A549 (cell line): ENCODE measurements around the gene ANK3. TPM values are rescaled to one million over a fixed set of nuclear protein-coding genes. Genes with fewer than 3 reads are reported as not detected.

Experiments used
- ATAC-seq, 2 experiments: fragments of 200-7000 bp in 1 of 2; fragments of >200 bp in 1 of 2; cut with Nextera tagmentation in 1 of 2; cut with Tn5 transposase in 1 of 2; 3 replicates each; pipeline versions ENCODE4 v1.8.0 to v1.9.1; 2018 to 2020; ENCODE audit warnings: mild to moderate bottlenecking in 1 of 2, moderate library complexity in 1 of 2
- CTCF ChIA-PET: fragments of 300-600 bp; sonication (Branson Sonifier 250); formaldehyde crosslinking; extraction: SDS; loops from one replicate; lab custom pipeline; 2021; ENCODE audit warnings: antibody characterized with exemption, inconsistent platforms; lab: Yijun Ruan, JAX
- POLR2A ChIA-PET: fragments of 350-600 bp; formaldehyde crosslinking; extraction: SDS; loops from one replicate; lab custom pipeline; 2021; ENCODE audit warnings: antibody characterized with exemption, inconsistent platforms; lab: Yijun Ruan, JAX
- DNase-seq, 2 experiments: peaks; one replicate each; pipeline versions ENCODE4 v3.0.0 to v3.0.0-alpha.2; 2011 to 2016; ENCODE audit warnings: low read depth in 1 of 2, low spot score in 1 of 2
- FAIRE-seq: peaks from 2 replicates; lab custom pipeline; 2011; peaks lifted over from hg19 to GRCh38; lab: Jason Lieb, UNC
- H3K27ac ChIP-seq, 2 experiments: fragments of >200 bp; sonication (Bioruptor Twin); formaldehyde crosslinking; 3 replicates each; pipeline ENCODE4 v1.5.1; 2016 to 2017
- H3K4me1 ChIP-seq: fragments of >200 bp; sonication (Bioruptor Twin); formaldehyde crosslinking; 3 replicates; pipeline ENCODE4 v1.6.1; 2016
- H3K4me2 ChIP-seq: fragments of >200 bp; sonication (Bioruptor Twin); formaldehyde crosslinking; 3 replicates; pipeline ENCODE4 v1.6.1; 2016
- H3K4me3 ChIP-seq: fragments of >200 bp; sonication (Bioruptor Twin); formaldehyde crosslinking; 3 replicates; pipeline ENCODE4 v1.5.1; 2016
- H3K9me3 ChIP-seq: fragments of >200 bp; sonication (Bioruptor Twin); formaldehyde crosslinking; 3 replicates; pipeline ENCODE4 v1.6.1; 2016
- CBX2 ChIP-seq: fragments of 200-600 bp; sonication (generic); IDR thresholded peaks from 2 replicates; pipeline ENCODE4 v1.6.1; 2016; ENCODE audit warnings: low read depth, mild to moderate bottlenecking, borderline replicate concordance
- CHD4 ChIP-seq: fragments of 200-600 bp; sonication (generic); IDR thresholded peaks from 2 replicates; pipeline ENCODE4 v1.6.1; 2016; ENCODE audit warnings: antibody characterized with exemption, mild to moderate bottlenecking, borderline replicate concordance
- EHF ChIP-seq: fragments of 250-450 bp; sonication (Bioruptor Pico); IDR thresholded peaks from 2 replicates; pipeline ENCODE4 v1.5.0; 2020; ENCODE audit warnings: mild to moderate bottlenecking
- EHMT2 ChIP-seq: fragments of 200-600 bp; sonication (generic); IDR thresholded peaks from 2 replicates; pipeline ENCODE4 v1.6.1; 2016; ENCODE audit warnings: antibody characterized with exemption, low read depth, mild to moderate bottlenecking, moderate library complexity
- EP300 ChIP-seq, 2 experiments: fragments of >200 bp; sonication (Bioruptor Twin); formaldehyde crosslinking; IDR thresholded peaks; 2 replicates in 1 of 2; 3 replicates in 1 of 2; pipeline ENCODE4 v1.6.1; 2016 to 2017
- ESRRA ChIP-seq: fragments of 150-350 bp; IDR thresholded peaks from 2 replicates; pipeline ENCODE4 v1.6.1; 2014; ENCODE audit warnings: mild to moderate bottlenecking, low read length, borderline replicate concordance
- FOSL2 ChIP-seq, 2 experiments: fragments of 450-650 bp in 1 of 2; fragments of >200 bp in 1 of 2; sonication (Bioruptor Twin) in 1 of 2; formaldehyde crosslinking; IDR thresholded peaks; 2 replicates each; pipeline versions ENCODE4 v1.5.0 to v1.6.1; 2016 to 2020; ENCODE audit warnings: mild to moderate bottlenecking in 1 of 2, moderate library complexity in 1 of 2
- HES2 ChIP-seq: fragments of >200 bp; sonication (Bioruptor Twin); formaldehyde crosslinking; IDR thresholded peaks from 2 replicates; pipeline ENCODE4 v1.6.1; 2016
- HEYL ChIP-seq: fragments of 250-450 bp; sonication (Bioruptor Pico); IDR thresholded peaks from 2 replicates; pipeline ENCODE4 v1.8.0; 2021; ENCODE audit warnings: mild to moderate bottlenecking, moderate library complexity
- MAFK ChIP-seq: fragments of 450-650 bp; IDR thresholded peaks from 2 replicates; pipeline ENCODE4 v1.6.1; 2014; ENCODE audit not compliant: partially characterized antibody
- POLR2A ChIP-seq: IDR thresholded peaks from 2 replicates; pipeline ENCODE4 v1.6.1; 2012; ENCODE audit warnings: mild to moderate bottlenecking, low read length
- RAD21 ChIP-seq, 2 experiments: fragments of >200 bp in 1 of 2; sonication (Bioruptor Twin) in 1 of 2; formaldehyde crosslinking in 1 of 2; IDR thresholded peaks in 1 of 2; conservative IDR thresholded peaks in 1 of 2; 2 replicates in 1 of 2; 3 replicates in 1 of 2; pipeline ENCODE4 v1.6.1; 2012 to 2018; ENCODE audit warnings: inconsistent platforms in 1 of 2
- SMC3 ChIP-seq: fragments of >200 bp; sonication (Bioruptor Twin); formaldehyde crosslinking; IDR thresholded peaks from 3 replicates; pipeline ENCODE4 v1.6.1; 2018; ENCODE audit warnings: inconsistent platforms
- WGBS: methylation state at CpG from one replicate; pipeline ENCODE4 v1.1.6; 2017; ENCODE audit errors: missing lambda C conversion rate; 5-methylcytosine and 5-hydroxymethylcytosine counted together
- polyA plus RNA-seq, 4 experiments: library from polyadenylated mRNA; depleted of rRNA in 3 of 4; stranded (reverse); fragments of >200 nt; fragmentation: RNase III in 1 of 4; extraction: RNeasy Plus Mini Kit Qiagen cat#74134 plus additional on column Dnase treatment in 1 of 4; gene quantifications; 2 replicates in 3 of 4; 3 replicates in 1 of 4; pipeline ENCODE4 v1.2.3, GENCODE V29; 2011 to 2017
- TF ChIP-seq, protein P1 (sequence below): fragments of 250-450 bp; sonication (Bioruptor Pico); IDR thresholded peaks from 2 replicates; pipeline ENCODE4 v1.5.0; 2020; ENCODE audit warnings: low read depth, mild to moderate bottlenecking, moderate library complexity
- TF ChIP-seq, protein P2 (sequence below): fragments of >200 bp; sonication (Bioruptor Twin); formaldehyde crosslinking; IDR thresholded peaks from 3 replicates; pipeline ENCODE4 v1.5.1; 2016
- TF ChIP-seq, protein P3 (sequence below): fragments of >200 bp; sonication (Bioruptor Twin); formaldehyde crosslinking; IDR thresholded peaks from 3 replicates; pipeline ENCODE4 v1.6.1; 2016
- TF ChIP-seq, protein P4 (sequence below): fragments of 200-600 bp; sonication (generic); IDR thresholded peaks from 2 replicates; pipeline ENCODE4 v1.6.1; 2016; ENCODE audit warnings: antibody characterized with exemption, mild to moderate bottlenecking, moderate library complexity

Gene ANK3
- polyA plus RNA-seq, 2 of the 4 experiments (the other 2 are of a cell fraction): 0.56 to 5.4 TPM

- 34% methylated on average over 4 of the region's 4 CpGs for WGBS
- DNase-seq (peak in 1 of 2 experiments; percentile 24), FAIRE-seq (no peak), ATAC-seq (peak; percentile 46 to 47; a peak in 2 of 6 replicates)
- Histone ChIP-seq H3K4me2 (no peak overlapping the region), H3K4me1 (peaks cover 10% of the 10 kb centered on the region; the same call in 2 of the 3 replicates), H3K4me3 (no peak overlapping the region), H3K9me3 (no peaks in the 10 kb centered on the region), H3K27ac (no peak overlapping the region)
- CTCF ChIA-PET: interaction anchor here (1.3 to 13.4 kb wide), 7 partner anchors 8 to 339 kb away, joined by 3 to 209 read pairs (median 5); no protein-coding TSS in a partner anchor
- POLR2A ChIA-PET: no interaction called here
- TF ChIP-seq EP300 (IDR thresholded peaks at IDR 0.05) (no peak), EHMT2 (no peak), HEYL (CRISPR knock-in tag) (no peak)
- TF ChIP-seq, protein P1, sequence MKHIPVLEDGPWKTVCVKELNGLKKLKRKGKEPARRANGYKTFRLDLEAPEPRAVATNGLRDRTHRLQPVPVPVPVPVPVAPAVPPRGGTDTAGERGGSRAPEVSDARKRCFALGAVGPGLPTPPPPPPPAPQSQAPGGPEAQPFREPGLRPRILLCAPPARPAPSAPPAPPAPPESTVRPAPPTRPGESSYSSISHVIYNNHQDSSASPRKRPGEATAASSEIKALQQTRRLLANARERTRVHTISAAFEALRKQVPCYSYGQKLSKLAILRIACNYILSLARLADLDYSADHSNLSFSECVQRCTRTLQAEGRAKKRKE: no peak
Observed at GRCh38 chr10:60101821-60102220, 287.9 kb downstream of the ANK3 start.

- Histone ChIP-seq H3K4me1 (peaks cover 10% of the 10 kb centered on the region; the same call in 2 of the 3 replicates), H3K27ac (no peak overlapping the region), H3K4me3 (no peak overlapping the region), H3K9me3 (no peaks in the 10 kb centered on the region), H3K4me2 (no peak overlapping the region)
- TF ChIP-seq, protein P2, sequence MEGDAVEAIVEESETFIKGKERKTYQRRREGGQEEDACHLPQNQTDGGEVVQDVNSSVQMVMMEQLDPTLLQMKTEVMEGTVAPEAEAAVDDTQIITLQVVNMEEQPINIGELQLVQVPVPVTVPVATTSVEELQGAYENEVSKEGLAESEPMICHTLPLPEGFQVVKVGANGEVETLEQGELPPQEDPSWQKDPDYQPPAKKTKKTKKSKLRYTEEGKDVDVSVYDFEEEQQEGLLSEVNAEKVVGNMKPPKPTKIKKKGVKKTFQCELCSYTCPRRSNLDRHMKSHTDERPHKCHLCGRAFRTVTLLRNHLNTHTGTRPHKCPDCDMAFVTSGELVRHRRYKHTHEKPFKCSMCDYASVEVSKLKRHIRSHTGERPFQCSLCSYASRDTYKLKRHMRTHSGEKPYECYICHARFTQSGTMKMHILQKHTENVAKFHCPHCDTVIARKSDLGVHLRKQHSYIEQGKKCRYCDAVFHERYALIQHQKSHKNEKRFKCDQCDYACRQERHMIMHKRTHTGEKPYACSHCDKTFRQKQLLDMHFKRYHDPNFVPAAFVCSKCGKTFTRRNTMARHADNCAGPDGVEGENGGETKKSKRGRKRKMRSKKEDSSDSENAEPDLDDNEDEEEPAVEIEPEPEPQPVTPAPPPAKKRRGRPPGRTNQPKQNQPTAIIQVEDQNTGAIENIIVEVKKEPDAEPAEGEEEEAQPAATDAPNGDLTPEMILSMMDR: peak; percentile 83
- TF ChIP-seq SMC3: peak; percentile 87
- no peak for TF ChIP-seq FOSL2 (IDR thresholded peaks at IDR 0.05)
- no peak for TF ChIP-seq FOSL2 (CRISPR knock-in tag; IDR thresholded peaks at IDR 0.05)
- peak; percentile 79 to 82 for TF ChIP-seq RAD21 (conservative IDR thresholded peaks at IDR 0.05 in 1 of 2, IDR thresholded peaks at IDR 0.05 in 1 of 2)
- ChIA-PET POLR2A (no interaction called here), CTCF (interaction anchor here (0.7 to 13.4 kb wide), 10 partner anchors 9 to 571 kb away, joined by 3 to 209 read pairs (median 4); no protein-coding TSS in a partner anchor)
- peak; percentile 59 to 80; a peak in 4 of 6 replicates for ATAC-seq
- 48% methylated on average over 2 of the region's 2 CpGs for WGBS
- peak; percentile 7 for FAIRE-seq
- DNase-seq: peak; percentile 24 to 64
Observed at GRCh38 chr10:60099998-60100747, 289.5 kb downstream of the ANK3 start.

GRCh38 chr10:60098677-60099601 lies 290.7 kb downstream of the ANK3 start:
- ChIA-PET CTCF (interaction anchor here (0.6 to 13.4 kb wide), 10 partner anchors 8 to 342 kb away, joined by 3 to 209 read pairs (median 3); no protein-coding TSS in a partner anchor), POLR2A (no interaction called here)
- H3K4me1 ChIP-seq: peaks cover 10% of the 10 kb centered on the region; the same call in 2 of the 3 replicates
- FAIRE-seq (no peak), ATAC-seq (peak; percentile 54 to 77; a peak in 4 of 6 replicates), DNase-seq (peak; percentile 31 to 38)
- no peak overlapping the region for H3K4me3 ChIP-seq
- WGBS: 37% methylated on average over 4 of the region's 4 CpGs
- no peak overlapping the region for H3K27ac ChIP-seq
- H3K9me3 ChIP-seq: no peaks in the 10 kb centered on the region
- H3K4me2 ChIP-seq: peak overlapping the region; percentile 24; the same call in 1 of the 3 replicates
- TF ChIP-seq, protein P2: peak; percentile 44
- TF ChIP-seq, protein P3, sequence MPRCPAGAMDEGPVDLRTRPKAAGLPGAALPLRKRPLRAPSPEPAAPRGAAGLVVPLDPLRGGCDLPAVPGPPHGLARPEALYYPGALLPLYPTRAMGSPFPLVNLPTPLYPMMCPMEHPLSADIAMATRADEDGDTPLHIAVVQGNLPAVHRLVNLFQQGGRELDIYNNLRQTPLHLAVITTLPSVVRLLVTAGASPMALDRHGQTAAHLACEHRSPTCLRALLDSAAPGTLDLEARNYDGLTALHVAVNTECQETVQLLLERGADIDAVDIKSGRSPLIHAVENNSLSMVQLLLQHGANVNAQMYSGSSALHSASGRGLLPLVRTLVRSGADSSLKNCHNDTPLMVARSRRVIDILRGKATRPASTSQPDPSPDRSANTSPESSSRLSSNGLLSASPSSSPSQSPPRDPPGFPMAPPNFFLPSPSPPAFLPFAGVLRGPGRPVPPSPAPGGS: no peak
- peak; percentile 30; the same call in 2 of the 3 replicates for TF ChIP-seq SMC3
- no peak for TF ChIP-seq HES2
- peak; percentile 83 for TF ChIP-seq MAFK
- TF ChIP-seq EHF (CRISPR knock-in tag): no peak
- TF ChIP-seq, protein P4, sequence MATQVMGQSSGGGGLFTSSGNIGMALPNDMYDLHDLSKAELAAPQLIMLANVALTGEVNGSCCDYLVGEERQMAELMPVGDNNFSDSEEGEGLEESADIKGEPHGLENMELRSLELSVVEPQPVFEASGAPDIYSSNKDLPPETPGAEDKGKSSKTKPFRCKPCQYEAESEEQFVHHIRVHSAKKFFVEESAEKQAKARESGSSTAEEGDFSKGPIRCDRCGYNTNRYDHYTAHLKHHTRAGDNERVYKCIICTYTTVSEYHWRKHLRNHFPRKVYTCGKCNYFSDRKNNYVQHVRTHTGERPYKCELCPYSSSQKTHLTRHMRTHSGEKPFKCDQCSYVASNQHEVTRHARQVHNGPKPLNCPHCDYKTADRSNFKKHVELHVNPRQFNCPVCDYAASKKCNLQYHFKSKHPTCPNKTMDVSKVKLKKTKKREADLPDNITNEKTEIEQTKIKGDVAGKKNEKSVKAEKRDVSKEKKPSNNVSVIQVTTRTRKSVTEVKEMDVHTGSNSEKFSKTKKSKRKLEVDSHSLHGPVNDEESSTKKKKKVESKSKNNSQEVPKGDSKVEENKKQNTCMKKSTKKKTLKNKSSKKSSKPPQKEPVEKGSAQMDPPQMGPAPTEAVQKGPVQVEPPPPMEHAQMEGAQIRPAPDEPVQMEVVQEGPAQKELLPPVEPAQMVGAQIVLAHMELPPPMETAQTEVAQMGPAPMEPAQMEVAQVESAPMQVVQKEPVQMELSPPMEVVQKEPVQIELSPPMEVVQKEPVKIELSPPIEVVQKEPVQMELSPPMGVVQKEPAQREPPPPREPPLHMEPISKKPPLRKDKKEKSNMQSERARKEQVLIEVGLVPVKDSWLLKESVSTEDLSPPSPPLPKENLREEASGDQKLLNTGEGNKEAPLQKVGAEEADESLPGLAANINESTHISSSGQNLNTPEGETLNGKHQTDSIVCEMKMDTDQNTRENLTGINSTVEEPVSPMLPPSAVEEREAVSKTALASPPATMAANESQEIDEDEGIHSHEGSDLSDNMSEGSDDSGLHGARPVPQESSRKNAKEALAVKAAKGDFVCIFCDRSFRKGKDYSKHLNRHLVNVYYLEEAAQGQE: no peak
- no peak for TF ChIP-seq CBX2
- no peak for TF ChIP-seq POLR2A
- no peak for TF ChIP-seq CHD4
- TF ChIP-seq HEYL (CRISPR knock-in tag): no peak
- no peak for TF ChIP-seq ESRRA
